GM03348 (cell line): ENCODE data around the gene DHRS7.
"Not testable (repeated sequence)": the region's sequence is repeated elsewhere in the genome, so short reads cannot be mapped to it uniquely, and the experiment has no call there.

Experiments used
- DNase-seq: peaks from one replicate; pipeline ENCODE4 v3.0.0; 2012; ENCODE audit warnings: low spot score

The DHRS7 gene

GRCh38 chr14:60134702-60135101 is 30.5 kb downstream of the DHRS7 start:
- DNase-seq, result no peak

GRCh38 chr14:60133487-60133886 is 31.7 kb downstream of the DHRS7 start:
- DNase-seq, result no peak

DNA sequence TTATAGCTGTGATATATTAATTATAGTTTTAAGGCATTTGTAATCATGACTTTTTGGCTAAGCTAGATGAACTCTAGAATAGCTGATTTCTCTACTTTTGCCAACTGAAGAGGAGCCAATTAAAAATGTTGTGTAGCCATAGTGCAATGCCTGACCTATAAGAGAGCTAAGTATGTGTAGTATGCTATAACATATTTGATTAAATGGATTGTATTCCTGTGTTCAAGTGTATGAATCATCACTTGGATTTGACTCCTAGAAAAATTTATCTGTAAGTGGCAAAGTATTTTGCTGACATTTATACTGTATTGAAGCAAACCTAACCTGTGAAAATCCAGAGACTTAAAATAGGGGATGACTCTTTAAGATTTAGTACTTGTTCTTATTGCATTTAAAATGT is 39.3 kb downstream of the DHRS7 start:
- DNase-seq, result no peak

GRCh38 chr14:60116181-60116580 is 49.0 kb downstream of the DHRS7 start:
- no peak for DNase-seq

- no peak for DNase-seq
These were observed 50.3 kb downstream of the DHRS7 start for GRCh38 chr14:60114881-60115280.

DNA sequence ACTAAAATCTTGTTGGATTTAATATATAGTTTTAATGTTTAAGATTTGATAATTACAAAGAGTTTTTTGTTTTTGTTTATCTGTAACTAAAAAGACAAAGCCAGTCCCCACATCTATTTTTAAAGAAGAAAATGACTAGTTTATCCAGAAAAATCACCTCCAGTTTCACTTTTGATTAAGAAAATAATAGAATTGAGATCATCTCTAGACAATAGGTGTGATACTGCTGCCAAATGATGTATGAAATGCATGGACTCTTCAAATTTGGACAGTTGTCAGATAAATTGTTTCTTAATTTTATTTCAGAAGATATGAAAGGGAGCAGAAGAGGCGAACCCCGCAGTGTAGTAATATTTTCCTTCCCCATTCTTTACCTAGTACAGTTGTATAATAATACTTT is 53.5 kb downstream of the DHRS7 start:
- no peak for DNase-seq

DNA sequence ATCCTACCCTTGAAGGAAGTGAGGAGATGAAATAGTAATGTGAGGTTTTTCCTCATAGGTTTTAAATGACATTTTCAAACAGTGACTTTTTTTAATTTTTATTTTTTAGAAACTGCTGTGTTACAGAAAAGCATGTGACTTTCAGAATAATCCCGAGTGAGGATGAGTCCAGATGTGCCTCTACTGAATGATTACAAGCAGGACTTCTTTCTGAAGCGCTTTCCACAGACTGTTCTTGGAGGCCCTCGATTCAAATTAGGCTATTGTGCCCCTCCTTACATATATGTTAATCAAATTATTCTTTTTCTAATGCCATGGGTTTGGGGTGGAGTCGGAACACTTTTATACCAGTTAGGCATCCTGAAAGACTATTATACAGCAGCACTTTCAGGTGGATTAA is 57.7 kb downstream of the DHRS7 start:
- DNase-seq, result no peak

DNA sequence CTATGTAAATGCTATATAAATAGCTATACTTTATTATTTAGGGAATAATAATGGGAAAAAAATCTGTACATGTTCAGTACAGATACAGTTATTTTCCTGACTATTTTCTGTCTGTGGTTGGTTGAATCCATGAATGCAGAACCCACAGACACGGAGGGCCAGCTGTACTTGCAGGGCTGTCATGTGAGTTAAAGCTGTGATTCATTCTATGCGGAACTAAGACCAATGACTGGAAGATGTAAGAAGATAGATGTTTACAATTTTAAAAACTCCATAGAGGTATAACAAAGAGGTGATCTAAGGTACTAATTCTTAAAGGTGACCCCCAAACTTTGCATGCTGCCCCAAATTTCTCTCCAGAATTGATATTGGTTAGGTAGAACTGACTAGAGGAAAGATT is 58.9 kb downstream of the DHRS7 start:
- peak; percentile 51 for DNase-seq

GRCh38 chr14:60102389-60102788 is 62.8 kb downstream of the DHRS7 start:
- peak; percentile 49 for DNase-seq

- DNase-seq, result no peak
These were observed 63.4 kb downstream of the DHRS7 start for GRCh38 chr14:60101786-60102185.

- not testable (repeated sequence) for DNase-seq
These were observed 65.3 kb downstream of the DHRS7 start for GRCh38 chr14:60099855-60100254.

GRCh38 chr14:60097974-60098373 is 67.2 kb downstream of the DHRS7 start:
- DNase-seq, result no peak

DNA sequence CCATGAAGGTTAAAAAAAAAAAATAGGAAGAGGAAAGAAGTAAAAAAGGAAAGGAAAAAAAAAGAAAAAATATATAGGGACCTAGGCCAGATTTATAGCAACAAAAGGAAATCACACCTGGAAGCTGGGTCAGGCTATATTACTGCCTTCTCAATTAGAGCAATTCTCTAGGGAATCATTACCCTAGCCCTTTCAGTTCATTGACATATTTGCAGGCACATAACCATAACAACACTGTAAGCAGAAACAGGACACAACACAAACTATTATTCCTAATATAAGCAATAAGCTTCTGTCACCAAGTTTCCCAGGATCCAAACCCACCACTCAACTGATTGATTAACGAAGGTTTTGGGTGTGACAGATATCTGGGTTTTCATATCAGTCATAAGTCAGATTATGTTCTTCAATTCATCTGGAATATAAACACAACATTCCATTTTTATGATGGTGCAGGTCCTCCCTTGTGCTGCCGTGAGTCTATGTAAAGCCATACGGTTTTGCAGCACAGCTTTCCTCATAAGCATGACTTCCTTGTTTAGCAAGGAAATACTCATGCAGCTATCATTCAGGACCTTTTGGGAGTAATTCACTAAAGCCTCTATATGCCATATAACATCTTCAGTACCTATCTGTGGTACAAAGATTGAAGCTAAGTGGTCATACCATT is 69.3 kb downstream of the DHRS7 start:
- no peak for DNase-seq

DNA sequence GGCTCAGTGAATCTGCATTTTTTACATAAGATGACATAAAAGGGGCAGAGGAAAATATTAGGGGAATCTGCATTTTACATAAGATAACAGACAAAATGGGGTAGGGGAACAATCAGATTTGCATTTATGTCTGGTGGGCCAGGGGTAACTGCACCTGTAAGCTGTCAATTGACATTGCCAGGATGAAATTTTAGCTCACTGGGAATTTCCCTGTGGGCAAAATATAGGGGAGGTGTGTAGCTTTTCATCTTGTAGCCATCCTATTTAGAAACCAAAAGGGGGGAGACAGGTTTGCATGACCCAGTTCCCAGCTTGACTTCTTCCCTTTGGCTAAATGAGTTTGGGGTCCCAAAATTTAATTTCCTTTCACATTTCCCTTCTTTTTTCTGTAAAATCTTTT is 70.0 kb downstream of the DHRS7 start:
- DNase-seq, result no peak

DNA sequence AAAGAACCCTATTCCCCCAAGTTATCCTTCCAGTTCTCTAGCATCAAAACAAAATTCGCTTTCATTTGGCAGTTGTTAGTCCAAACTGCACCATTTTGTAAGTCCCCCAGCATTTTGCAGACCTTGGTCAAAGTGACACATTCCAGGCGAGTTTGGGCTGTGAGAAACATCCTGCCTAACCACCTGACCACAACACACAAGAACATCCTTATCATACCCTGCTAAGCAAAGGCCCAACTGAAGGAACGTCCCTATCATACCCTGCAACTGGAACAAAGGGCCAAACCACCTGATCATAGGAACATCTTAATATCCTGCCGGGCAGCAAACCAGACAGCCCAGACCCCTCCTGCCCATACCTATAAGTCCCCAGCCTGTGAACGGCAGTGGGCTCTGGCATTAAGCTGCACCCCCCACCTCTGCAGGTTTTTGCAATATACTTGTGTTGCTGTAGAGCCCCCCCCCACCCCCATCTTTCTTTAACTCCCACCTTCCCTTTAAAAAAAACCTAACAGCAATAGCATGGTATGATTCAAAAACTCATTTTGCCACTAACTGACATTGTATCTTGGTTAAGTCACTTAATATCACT is 70.8 kb downstream of the DHRS7 start:
- DNase-seq, result peak; percentile 40
